ENCODE measurements around the gene MELK. TPM values are rescaled to one million over a fixed set of nuclear protein-coding genes. Genes with fewer than 3 reads are reported as not detected.

Gene MELK
- polyA plus RNA-seq, 3 donors = 0.08 TPM; not detected in 2

GRCh38 chr9:36665387-36665786 is 92.7 kb downstream of the MELK start:
- Mint-ChIP-seq H3K4me1 (peaks cover 10% of the 10 kb centered on the region), H3K9me3 (peaks cover 0 to 1% (median 0%) of the 10 kb centered on the region in 7 donors), H3K27me3 (ENCODE audit: low read depth in 3 of 3) (peaks cover 0 to 2% (median 0%) of the 10 kb centered on the region in 3 donors), H3K27ac (no peak overlapping the region), H3K36me3 (peaks cover 30 to 51% of the 10 kb centered on the region in 2 donors), H3K4me3 (no peak overlapping the region)
- H3K9me3 ChIP-seq (replicated peaks in 1 of 2; ENCODE audit: control insufficient read depth in 1 of 2, insufficient read depth in 1 of 2, low read length in 2 of 2) = no peaks in the 10 kb centered on the region
- H3K4me2 ChIP-seq (replicated peaks; ENCODE audit: extremely low read depth, low read length, poor library complexity, severe bottlenecking) = no peak overlapping the region
- no peaks in the 10 kb centered on the region for H3K79me2 ChIP-seq (ENCODE audit: insufficient read depth, low read length)
- H3K4me3 ChIP-seq (replicated peaks in 1 of 3; ENCODE audit: low read depth in 2 of 3, low read length in 3 of 3) = no peak overlapping the region
- H4K20me1 ChIP-seq (ENCODE audit: insufficient read depth, low read length) = no peaks in the 10 kb centered on the region
- peaks cover 9 to 54% of the 10 kb centered on the region in 2 donors for H3K36me3 ChIP-seq (replicated peaks in 1 of 2; ENCODE audit: control insufficient read depth in 1 of 2, insufficient read depth in 2 of 2, low read length in 2 of 2)
- no peaks in the 10 kb centered on the region for H3K27me3 ChIP-seq (ENCODE audit: control insufficient read depth in 2 of 2, insufficient read depth in 2 of 2, low read length in 2 of 2)
- TF ChIP-seq CTCF (IDR thresholded peaks at IDR 0.05) = no peak
- WGBS (ENCODE audit: insufficient coverage) = no CpG with 5 or more reads among the region's 2 CpGs
- H2AFZ ChIP-seq (ENCODE audit: insufficient read depth, low read depth, low read length, poor library complexity, severe bottlenecking) = no peak overlapping the region
- peaks cover 0 to 5% of the 10 kb centered on the region in 2 donors for H3K4me1 ChIP-seq (ENCODE audit: control insufficient read depth in 1 of 2, insufficient read depth in 2 of 2, low read length in 2 of 2)
- intact Hi-C loops (cut with micrococcal nuclease) = no loop called here
- no peak for DNase-seq
- peak overlapping the region in 1 of 2 donors; percentile 44 for H3K27ac ChIP-seq (ENCODE audit: low read depth in 1 of 2, low read length in 2 of 2)
- H3K9ac ChIP-seq (ENCODE audit: insufficient read depth, low read length, poor library complexity, severe bottlenecking) = no peak overlapping the region

GRCh38 chr9:36665921-36666431 is 93.3 kb downstream of the MELK start:
- Histone ChIP-seq H3K27ac (ENCODE audit: low read depth in 1 of 2, low read length in 2 of 2) (peak overlapping the region in 1 of 2 donors; percentile 44), H3K4me3 (replicated peaks in 1 of 3; ENCODE audit: low read depth in 2 of 3, low read length in 3 of 3) (no peak overlapping the region), H3K4me1 (ENCODE audit: control insufficient read depth in 1 of 2, insufficient read depth in 2 of 2, low read length in 2 of 2) (peaks cover 0 to 5% of the 10 kb centered on the region in 2 donors), H2AFZ (ENCODE audit: insufficient read depth, low read depth, low read length, poor library complexity, severe bottlenecking) (no peak overlapping the region), H3K79me2 (ENCODE audit: insufficient read depth, low read length) (no peaks in the 10 kb centered on the region), H3K9me3 (replicated peaks in 1 of 2; ENCODE audit: control insufficient read depth in 1 of 2, insufficient read depth in 1 of 2, low read length in 2 of 2) (no peaks in the 10 kb centered on the region), H4K20me1 (ENCODE audit: insufficient read depth, low read length) (no peaks in the 10 kb centered on the region), H3K9ac (ENCODE audit: insufficient read depth, low read length, poor library complexity, severe bottlenecking) (no peak overlapping the region), H3K27me3 (ENCODE audit: control insufficient read depth in 2 of 2, insufficient read depth in 2 of 2, low read length in 2 of 2) (no peaks in the 10 kb centered on the region), H3K4me2 (replicated peaks; ENCODE audit: extremely low read depth, low read length, poor library complexity, severe bottlenecking) (no peak overlapping the region), H3K36me3 (replicated peaks in 1 of 2; ENCODE audit: control insufficient read depth in 1 of 2, insufficient read depth in 2 of 2, low read length in 2 of 2) (peaks cover 9 to 55% of the 10 kb centered on the region in 2 donors)
- peaks cover 10% of the 10 kb centered on the region for H3K4me1 Mint-ChIP-seq
- 82% methylated on average over 3 of the region's 3 CpGs for WGBS (ENCODE audit: insufficient coverage)
- DNase-seq = peak; percentile 8 to 13 (median 9)
- no peak overlapping the region for H3K4me3 Mint-ChIP-seq
- H3K9me3 Mint-ChIP-seq = peaks cover 0 to 1% (median 0%) of the 10 kb centered on the region in 7 donors
- H3K36me3 Mint-ChIP-seq = peaks cover 32 to 49% of the 10 kb centered on the region in 2 donors
- H3K27ac Mint-ChIP-seq = peak overlapping the region in 3 of 7 donors; percentile 11 to 85 (median 23)
- intact Hi-C loops (cut with micrococcal nuclease) = no loop called here
- no peak for TF ChIP-seq CTCF (IDR thresholded peaks at IDR 0.05)
- H3K27me3 Mint-ChIP-seq (ENCODE audit: low read depth in 3 of 3) = peaks cover 0 to 2% (median 1%) of the 10 kb centered on the region in 3 donors
